ENCODE measurements around the gene NOTUM. TPM values are rescaled to one million over a fixed set of nuclear protein-coding genes. Genes with fewer than 3 reads are reported as not detected.
A peak's percentile ranks its signal among the peaks of the same experiment; 100 is the strongest.

The NOTUM gene
- total RNA-seq, 1 donor from 2014 or later, result 5.9 TPM

DNA sequence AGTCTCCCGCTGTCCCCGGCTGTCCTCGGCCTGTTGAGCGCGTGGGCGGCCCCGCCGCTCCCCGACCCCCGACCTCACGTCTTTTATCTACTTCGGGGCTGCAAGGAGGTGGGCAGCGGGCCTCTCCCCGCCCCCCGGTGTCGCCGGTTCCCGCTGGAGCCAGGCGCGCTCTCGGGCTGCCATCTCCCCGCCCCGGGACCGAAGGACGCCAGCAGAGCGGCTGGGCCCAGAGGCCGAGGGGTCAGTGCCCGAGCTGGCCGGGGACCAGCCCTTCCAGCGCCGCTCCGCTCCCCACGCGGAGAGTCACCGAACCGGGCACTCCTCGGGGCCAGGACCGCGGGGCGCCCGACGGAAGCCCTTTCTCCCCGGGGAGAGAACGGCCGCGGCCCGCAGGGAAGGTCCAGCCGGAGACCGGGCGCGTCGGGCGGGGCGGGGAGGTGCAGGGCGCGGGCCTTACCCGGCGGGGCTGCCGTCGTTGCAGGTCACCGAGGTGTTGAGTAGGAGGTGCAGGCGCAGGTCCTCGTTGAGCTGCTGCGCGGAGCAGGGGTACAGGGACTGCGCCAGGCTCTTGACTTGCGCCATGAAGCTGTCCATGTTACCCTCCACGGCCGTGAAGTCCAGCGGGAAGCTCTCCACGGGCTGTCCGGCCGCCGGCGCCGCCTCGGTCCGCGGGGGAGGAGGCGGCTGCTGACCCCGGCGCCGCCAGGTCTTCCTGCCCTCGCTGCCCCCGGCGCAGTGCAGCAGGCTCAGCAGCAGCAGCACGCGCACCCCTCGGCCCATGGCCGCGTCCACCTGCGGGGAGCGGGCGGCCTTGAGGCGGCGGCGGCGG lies 643 bp downstream of the NOTUM start:
- Mint-ChIP-seq H3K36me3 (no peaks in the 10 kb centered on the region), H3K4me3 (peak overlapping the region; percentile 30), H3K9me3 (no peaks in the 10 kb centered on the region), H3K27ac (no peak overlapping the region), H3K27me3 (ENCODE audit: low read depth) (peaks cover 55% of the 10 kb centered on the region), H3K4me1 (peaks cover 6% of the 10 kb centered on the region)
- DNase-seq (ENCODE audit: low spot score in 2 of 2, unreplicated experiment in 2 of 2), result no peak
- TF ChIP-seq, protein P1, sequence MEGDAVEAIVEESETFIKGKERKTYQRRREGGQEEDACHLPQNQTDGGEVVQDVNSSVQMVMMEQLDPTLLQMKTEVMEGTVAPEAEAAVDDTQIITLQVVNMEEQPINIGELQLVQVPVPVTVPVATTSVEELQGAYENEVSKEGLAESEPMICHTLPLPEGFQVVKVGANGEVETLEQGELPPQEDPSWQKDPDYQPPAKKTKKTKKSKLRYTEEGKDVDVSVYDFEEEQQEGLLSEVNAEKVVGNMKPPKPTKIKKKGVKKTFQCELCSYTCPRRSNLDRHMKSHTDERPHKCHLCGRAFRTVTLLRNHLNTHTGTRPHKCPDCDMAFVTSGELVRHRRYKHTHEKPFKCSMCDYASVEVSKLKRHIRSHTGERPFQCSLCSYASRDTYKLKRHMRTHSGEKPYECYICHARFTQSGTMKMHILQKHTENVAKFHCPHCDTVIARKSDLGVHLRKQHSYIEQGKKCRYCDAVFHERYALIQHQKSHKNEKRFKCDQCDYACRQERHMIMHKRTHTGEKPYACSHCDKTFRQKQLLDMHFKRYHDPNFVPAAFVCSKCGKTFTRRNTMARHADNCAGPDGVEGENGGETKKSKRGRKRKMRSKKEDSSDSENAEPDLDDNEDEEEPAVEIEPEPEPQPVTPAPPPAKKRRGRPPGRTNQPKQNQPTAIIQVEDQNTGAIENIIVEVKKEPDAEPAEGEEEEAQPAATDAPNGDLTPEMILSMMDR (IDR thresholded peaks at IDR 0.05; ENCODE audit: unreplicated experiment), result no peak

- TF ChIP-seq, protein P1 (IDR thresholded peaks at IDR 0.05; ENCODE audit: unreplicated experiment), result peak; percentile 35
- Mint-ChIP-seq H3K4me3 (peak overlapping the region; percentile 50), H3K9me3 (no peaks in the 10 kb centered on the region), H3K4me1 (peaks cover 6% of the 10 kb centered on the region), H3K36me3 (no peaks in the 10 kb centered on the region), H3K27me3 (ENCODE audit: low read depth) (peaks cover 48% of the 10 kb centered on the region), H3K27ac (no peak overlapping the region)
- peak; percentile 65 to 84 for DNase-seq (ENCODE audit: low spot score in 2 of 2, unreplicated experiment in 2 of 2)
These were observed 1.4 kb downstream of the NOTUM start for GRCh38 chr17:81959362-81960129.

DNA sequence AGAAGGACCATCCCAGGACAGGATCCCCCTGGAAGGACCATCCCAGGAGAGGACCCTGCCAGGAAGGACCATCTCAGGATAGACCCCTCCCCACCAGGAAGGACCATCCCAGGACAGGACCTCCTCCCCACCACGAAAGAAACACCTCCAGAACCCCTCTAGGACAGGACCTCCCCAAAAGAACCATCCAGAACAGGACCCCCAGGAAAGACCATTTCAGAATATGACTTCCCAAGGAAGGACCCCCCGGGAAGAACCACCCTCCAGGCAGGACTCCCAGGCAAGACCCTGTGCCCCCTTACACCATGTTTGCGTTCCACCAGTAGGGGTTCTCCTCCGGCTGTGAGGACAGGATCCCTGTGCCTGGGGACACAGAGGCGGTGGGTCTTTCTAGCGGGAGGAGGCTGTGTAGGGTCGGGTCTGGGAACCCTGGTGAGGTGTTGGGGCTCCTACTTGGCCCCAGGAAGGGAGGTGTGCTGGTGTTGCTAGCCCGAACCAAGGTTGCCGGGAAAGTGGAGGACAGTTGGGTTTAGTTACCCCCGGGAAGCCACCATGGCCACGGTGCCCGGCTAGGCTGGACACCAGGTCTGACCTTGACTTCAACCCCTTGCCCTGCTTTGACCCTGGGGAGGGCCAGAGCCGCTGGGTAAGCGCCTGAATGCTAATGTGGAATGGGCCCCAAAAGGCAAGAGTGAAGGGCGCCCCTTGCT lies 2.2 kb downstream of the NOTUM start:
- Mint-ChIP-seq H3K27ac (no peak overlapping the region), H3K36me3 (no peaks in the 10 kb centered on the region), H3K9me3 (no peaks in the 10 kb centered on the region), H3K4me1 (peaks cover 6% of the 10 kb centered on the region), H3K27me3 (ENCODE audit: low read depth) (peaks cover 41% of the 10 kb centered on the region), H3K4me3 (peak overlapping the region; percentile 50)
- no peak for DNase-seq (ENCODE audit: low spot score in 2 of 2, unreplicated experiment in 2 of 2)
- TF ChIP-seq, protein P1 (IDR thresholded peaks at IDR 0.05; ENCODE audit: unreplicated experiment), result peak; percentile 5

DNA sequence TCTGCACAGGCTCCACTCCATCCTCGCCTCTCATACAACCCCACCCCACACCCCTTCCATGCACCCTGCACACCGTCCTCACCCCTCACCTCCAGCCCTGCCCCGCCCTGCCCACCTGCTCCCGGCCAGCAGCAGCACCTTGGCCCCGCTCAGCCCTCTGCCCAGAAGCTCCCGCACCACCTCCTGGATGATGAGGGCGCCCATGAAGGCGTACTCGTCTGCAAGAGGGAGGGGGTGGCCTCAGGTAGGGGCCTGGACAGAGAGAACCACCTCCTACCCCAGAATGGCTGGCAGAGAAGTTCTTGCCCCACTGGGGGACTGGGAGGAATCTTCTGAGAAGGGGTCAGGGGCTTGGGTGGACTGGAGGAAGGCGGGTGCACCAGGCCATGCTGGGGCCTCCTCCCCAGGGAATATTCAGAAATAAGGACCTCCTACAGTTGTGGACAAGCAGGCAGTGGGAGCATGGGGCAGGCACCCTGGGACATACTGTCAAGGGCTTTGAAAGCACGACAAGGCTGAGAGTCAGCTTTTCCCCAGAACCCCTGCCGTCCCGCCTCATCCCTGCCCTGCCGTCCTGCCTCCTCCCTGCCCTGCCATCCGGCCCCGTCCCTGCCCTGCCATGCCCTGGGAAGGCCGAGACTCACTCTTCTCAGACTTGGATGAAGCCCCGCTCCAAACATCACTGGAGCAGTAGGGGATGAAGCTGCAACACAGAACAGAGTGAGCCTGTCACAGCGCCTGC lies 3.1 kb downstream of the NOTUM start:
- no peak overlapping the region for H3K4me3 Mint-ChIP-seq
- peaks cover 6% of the 10 kb centered on the region for H3K4me1 Mint-ChIP-seq
- TF ChIP-seq, protein P1 (IDR thresholded peaks at IDR 0.05; ENCODE audit: unreplicated experiment), result no peak
- peaks cover 31% of the 10 kb centered on the region for H3K27me3 Mint-ChIP-seq (ENCODE audit: low read depth)
- no peak overlapping the region for H3K27ac Mint-ChIP-seq
- no peaks in the 10 kb centered on the region for H3K9me3 Mint-ChIP-seq
- H3K36me3 Mint-ChIP-seq, result no peaks in the 10 kb centered on the region
- DNase-seq (ENCODE audit: low spot score in 2 of 2, unreplicated experiment in 2 of 2), result no peak

Measured in mesothelial cell of epicardium (in vitro differentiated cells).